Adrenal gland (tissue), 12 donors: ENCODE results near the gene WWC2. TPM values are rescaled to one million over a fixed set of nuclear protein-coding genes. Genes with fewer than 3 reads are reported as not detected.
"Not testable (repeated sequence)": the region's sequence is repeated elsewhere in the genome, so short reads cannot be mapped to it uniquely, and the experiment has no call there.

Experiments used
- DNase-seq, 7 donors: peaks; one replicate each; pipeline ENCODE4 v3.0.0-alpha.2; 2019 to 2020
- H3K27ac ChIP-seq, 5 donors: fragments of 200-600 bp; sonication (generic) in 4 of 5; 1 replicate in 3 of 5; 2 replicates in 2 of 5; pipeline versions ENCODE4 v1.5.1 to v1.8.0; 2016 to 2020; ENCODE audit warnings: mild to moderate bottlenecking in 1 of 5
- H3K27me3 ChIP-seq: fragments of 200-600 bp; 2 replicates; pipeline ENCODE4 v1.8.0; 2021
- H3K36me3 ChIP-seq, 2 donors: fragments of 200-600 bp; replicated peaks in 1 of 2; 1 replicate in 1 of 2; 2 replicates in 1 of 2; pipeline versions ENCODE4 v1.5.1 to v1.8.0; 2018 to 2022
- H3K4me1 ChIP-seq, 2 donors: fragments of 200-600 bp; replicated peaks in 1 of 2; 1 replicate in 1 of 2; 2 replicates in 1 of 2; pipeline versions ENCODE4 v1.5.1 to v1.8.0; 2018 to 2021
- H3K4me3 ChIP-seq, 4 donors: fragments of 200-600 bp; sonication (generic) in 3 of 4; one replicate each; pipeline ENCODE4 v1.5.1; 2016 to 2018
- H3K9me3 ChIP-seq, 3 donors: fragments of 200-600 bp; sonication (generic) in 1 of 3; replicated peaks in 1 of 3; 1 replicate in 2 of 3; 2 replicates in 1 of 3; pipeline versions ENCODE4 v1.5.1 to v1.8.0; 2016 to 2021
- POLR2A ChIP-seq, 2 donors: fragments of 450-650 bp; IDR thresholded peaks; one replicate each; pipeline ENCODE4 v1.6.1; 2017; ENCODE audit warnings: antibody characterized with exemption in 2 of 2, mild to moderate bottlenecking in 2 of 2, moderate library complexity in 1 of 2
- WGBS, 4 donors: extraction: QIAGEN DNeasy Blood & Tissue Kit in 2 of 4; methylation state at CpG; one replicate each; pipeline versions ENCODE4 v1.1.5 to v1.1.7; 2013 to 2017; 5-methylcytosine and 5-hydroxymethylcytosine counted together
- intact Hi-C, 2 donors: fragments of 100-400 bp; cut with DNase I; formaldehyde crosslinking; loops; one replicate each; pipeline versions ENCODE4 v1.14.1 to v1.15.0; 2022 to 2023
- polyA plus RNA-seq, 3 donors: library from polyadenylated mRNA; stranded (reverse); fragments of 200-250 nt in 2 of 3; fragments of 350-450 nt in 1 of 3; fragmentation: Illumina TruSeq in 1 of 3; extraction: RNeasy Lipid Tissue Mini Kit (QIAGEN cat#74804) in 1 of 3; gene quantifications; one replicate each; pipeline ENCODE4 v1.2.3, GENCODE V29; 2013 to 2014
- total RNA-seq, 9 donors: library from RNA; depleted of rRNA in 4 of 9; stranded (reverse); fragments of >200 nt in 4 of 9; fragments of 120-200 nt in 1 of 9; fragmentation: NEBNext Ultra II Directional in 1 of 9; extraction: Animal tissue kit (Norgen Biotek cat#: 25700) in 1 of 9; gene quantifications; one replicate each; pipeline versions ENCODE4 v1.1.0 to v1.2.4, GENCODE V29; 2013 to 2023
- TF ChIP-seq, protein P1 (sequence below), 6 experiments: fragments of 450-650 bp in 4 of 6; fragments of 200-600 bp in 2 of 6; sonication (generic) in 1 of 6; IDR thresholded peaks; 1 replicate in 5 of 6; 2 replicates in 1 of 6; pipeline versions ENCODE4 v1.5.1 to v1.8.0; 2016 to 2021; ENCODE audit warnings: antibody characterized with exemption in 6 of 6, mild to moderate bottlenecking in 2 of 6, moderate library complexity in 1 of 6
- donor health status: healthy with polysubstance abuse.
- donor health status: Bipolar disorder and iron deficiency.
- donor health status: DM: yes; HTN: yes; CAD: no.
- donor health status: DM: no; HTN: no; CAD: no.
- donor health status: DM: no; HTN: no; CAD: no.
- donor health status: DM: yes; HTN: yes; CAD: no.

WWC2 gene
- total and polyA plus RNA-seq, 12 donors = 3.1 to 27.9 (median 17.4) TPM

DNA sequence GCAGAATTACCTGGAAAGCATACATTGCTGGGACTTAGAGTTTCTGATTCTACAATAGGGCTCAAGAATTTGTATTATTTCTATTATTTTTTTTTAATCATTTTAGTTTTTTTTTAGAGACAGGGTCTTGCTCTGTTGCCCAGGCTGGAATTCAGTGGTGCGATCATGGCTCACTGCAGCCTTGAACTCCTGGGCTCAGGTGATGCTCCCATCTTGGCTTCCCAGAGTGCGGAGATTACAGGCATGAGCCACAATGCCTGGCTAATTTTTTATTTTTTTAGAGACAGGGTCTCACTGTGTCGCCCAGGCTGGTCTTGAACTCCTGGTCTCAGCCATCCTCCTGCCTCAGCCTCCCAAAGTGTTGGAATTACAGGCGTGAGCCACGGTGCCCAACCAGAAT, 92.6 kb downstream of the WWC2 start:
- intact Hi-C loops = no loop called here
- WGBS, 4 donors = 97 to 98% (median 97%) methylated on average over 5 of the region's 5 CpGs
- Histone ChIP-seq H3K27ac (no peak overlapping the region), H3K9me3 (no peaks in the 10 kb centered on the region), H3K4me3 (no peak overlapping the region), H3K36me3 (no peaks in the 10 kb centered on the region), H3K4me1 (no peaks in the 10 kb centered on the region), H3K27me3 (no peaks in the 10 kb centered on the region)
- DNase-seq = no peak
- TF ChIP-seq, protein P1, sequence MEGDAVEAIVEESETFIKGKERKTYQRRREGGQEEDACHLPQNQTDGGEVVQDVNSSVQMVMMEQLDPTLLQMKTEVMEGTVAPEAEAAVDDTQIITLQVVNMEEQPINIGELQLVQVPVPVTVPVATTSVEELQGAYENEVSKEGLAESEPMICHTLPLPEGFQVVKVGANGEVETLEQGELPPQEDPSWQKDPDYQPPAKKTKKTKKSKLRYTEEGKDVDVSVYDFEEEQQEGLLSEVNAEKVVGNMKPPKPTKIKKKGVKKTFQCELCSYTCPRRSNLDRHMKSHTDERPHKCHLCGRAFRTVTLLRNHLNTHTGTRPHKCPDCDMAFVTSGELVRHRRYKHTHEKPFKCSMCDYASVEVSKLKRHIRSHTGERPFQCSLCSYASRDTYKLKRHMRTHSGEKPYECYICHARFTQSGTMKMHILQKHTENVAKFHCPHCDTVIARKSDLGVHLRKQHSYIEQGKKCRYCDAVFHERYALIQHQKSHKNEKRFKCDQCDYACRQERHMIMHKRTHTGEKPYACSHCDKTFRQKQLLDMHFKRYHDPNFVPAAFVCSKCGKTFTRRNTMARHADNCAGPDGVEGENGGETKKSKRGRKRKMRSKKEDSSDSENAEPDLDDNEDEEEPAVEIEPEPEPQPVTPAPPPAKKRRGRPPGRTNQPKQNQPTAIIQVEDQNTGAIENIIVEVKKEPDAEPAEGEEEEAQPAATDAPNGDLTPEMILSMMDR (IDR thresholded peaks at IDR 0.05) = no peak
- no peak for TF ChIP-seq POLR2A (IDR thresholded peaks at IDR 0.05)

DNA sequence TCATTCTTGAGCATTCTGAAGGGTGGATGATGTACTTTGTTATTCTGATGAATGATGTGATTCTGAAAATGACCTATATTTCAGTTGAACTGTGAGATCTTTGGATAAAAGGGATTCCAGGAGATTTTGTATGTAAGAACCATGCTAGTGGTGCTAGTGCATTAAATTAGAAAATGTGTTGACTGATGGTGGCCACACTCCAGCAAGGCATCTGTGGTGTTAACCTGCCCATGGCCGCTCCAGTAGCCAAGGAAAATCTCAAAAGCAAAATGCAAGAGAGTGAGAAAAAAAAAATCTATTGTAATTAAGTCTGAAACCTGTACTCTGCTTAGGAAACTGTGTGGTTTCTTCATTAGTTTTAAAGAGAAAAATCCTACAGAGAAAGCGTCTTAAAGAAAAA, 93.5 kb downstream of the WWC2 start:
- TF ChIP-seq, protein P1 (IDR thresholded peaks at IDR 0.05) = no peak
- no peak for TF ChIP-seq POLR2A (IDR thresholded peaks at IDR 0.05)
- Histone ChIP-seq H3K4me1 (no peaks in the 10 kb centered on the region), H3K4me3 (no peak overlapping the region), H3K27ac (no peak overlapping the region), H3K27me3 (no peaks in the 10 kb centered on the region), H3K9me3 (no peaks in the 10 kb centered on the region), H3K36me3 (no peaks in the 10 kb centered on the region)
- WGBS, 4 donors = 92 to 99% (median 95%) methylated on average over 2 of the region's 2 CpGs
- intact Hi-C loops = no loop called here
- no peak for DNase-seq

DNA sequence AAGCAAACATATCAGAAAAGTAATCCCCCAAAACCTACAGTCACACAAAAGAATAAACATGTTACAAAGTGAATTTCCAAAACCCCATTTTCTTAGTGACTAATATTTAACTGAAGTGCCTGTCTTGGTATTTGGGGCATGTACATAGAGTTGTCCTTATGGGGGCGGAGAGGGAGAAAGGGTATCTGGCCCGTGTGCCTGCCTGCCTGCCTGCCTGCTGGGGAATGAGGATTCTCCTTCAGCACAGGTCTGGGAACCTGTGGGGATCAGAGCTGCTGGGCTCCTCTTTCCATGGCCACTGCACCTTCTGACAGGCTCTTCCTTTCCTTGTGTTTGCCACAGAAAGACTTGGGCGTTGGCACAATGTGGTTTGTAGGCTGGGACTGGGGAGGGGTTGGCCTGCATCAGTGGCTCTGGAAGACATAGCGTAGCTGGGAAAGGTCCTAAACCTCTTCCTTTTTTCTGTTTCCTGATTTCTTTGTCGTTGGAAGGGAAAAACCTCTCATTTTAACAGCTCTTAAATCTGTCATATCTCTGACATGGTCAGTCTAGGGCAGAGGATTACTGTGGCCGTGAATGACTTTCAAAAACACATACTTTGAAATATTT, 94.8 kb downstream of the WWC2 start:
- intact Hi-C loops, H3K4me3 ChIP-seq, H3K36me3 ChIP-seq, H3K9me3 ChIP-seq, H3K4me1 ChIP-seq, H3K27ac ChIP-seq, H3K27me3 ChIP-seq, DNase-seq: not testable (repeated sequence)
- 63 to 82% (median 80%) methylated on average over 6 of the region's 6 CpGs for WGBS, 4 donors

DNA sequence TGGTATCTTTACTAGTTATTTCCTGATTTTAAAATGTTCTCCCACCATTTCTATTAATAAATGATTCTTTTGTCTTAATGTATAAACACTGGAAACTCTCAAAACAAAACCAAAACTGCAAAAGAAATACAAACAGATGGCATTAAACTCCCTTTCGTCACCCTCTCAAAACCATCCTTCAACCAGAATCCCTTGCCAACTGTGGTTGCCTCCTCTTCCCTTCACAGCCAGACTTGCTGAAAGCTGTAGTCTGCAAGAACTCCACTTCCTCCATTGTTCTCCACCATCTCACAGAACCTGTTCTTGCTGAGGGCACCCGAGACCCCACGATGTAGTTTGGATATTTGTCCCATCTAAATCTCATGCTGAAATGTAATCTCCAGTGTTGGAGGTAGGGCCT, 96.5 kb downstream of the WWC2 start:
- H3K4me3 ChIP-seq = no peak overlapping the region
- intact Hi-C loops = no loop called here
- no peaks in the 10 kb centered on the region for H3K27me3 ChIP-seq
- no peaks in the 10 kb centered on the region for H3K9me3 ChIP-seq
- DNase-seq = no peak
- WGBS, 4 donors = 91 to 94% (median 93%) methylated on average over 3 of the region's 3 CpGs
- H3K36me3 ChIP-seq = no peaks in the 10 kb centered on the region
- no peak overlapping the region for H3K27ac ChIP-seq
- TF ChIP-seq, protein P1 (IDR thresholded peaks at IDR 0.05) = no peak
- TF ChIP-seq POLR2A (IDR thresholded peaks at IDR 0.05) = no peak
- H3K4me1 ChIP-seq = no peaks in the 10 kb centered on the region

DNA sequence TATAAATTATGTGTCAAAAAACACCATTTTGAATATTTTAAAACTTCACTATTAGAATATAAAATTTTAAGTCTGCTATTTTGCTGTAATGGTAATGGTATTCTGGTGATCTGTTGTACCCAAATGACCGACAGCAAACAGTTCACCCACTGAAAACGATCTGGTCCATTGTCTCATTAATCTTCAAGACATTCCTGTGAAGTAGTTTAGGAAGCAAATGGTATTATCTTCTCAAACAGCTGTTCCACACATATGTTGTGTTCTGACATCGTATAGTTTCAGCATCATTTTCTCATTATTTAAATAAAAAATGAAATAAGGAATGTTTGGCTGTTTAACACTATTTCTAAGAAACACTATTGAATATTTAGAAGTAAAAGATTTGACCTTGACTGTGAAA, 98.1 kb downstream of the WWC2 start:
- DNase-seq = no peak
- intact Hi-C loops = no loop called here
- WGBS, 4 donors = 70 to 76% (median 73%) methylated on average over 3 of the region's 3 CpGs

More for the DNA sequence above, 98.1 kb downstream of the WWC2 start:
- Histone ChIP-seq H3K9me3 (no peaks in the 10 kb centered on the region), H3K4me1 (no peaks in the 10 kb centered on the region), H3K4me3 (no peak overlapping the region), H3K36me3 (no peaks in the 10 kb centered on the region), H3K27me3 (no peaks in the 10 kb centered on the region), H3K27ac (no peak overlapping the region)
- TF ChIP-seq POLR2A (IDR thresholded peaks at IDR 0.05) = no peak
- TF ChIP-seq, protein P1 (IDR thresholded peaks at IDR 0.05) = no peak
